H1 (cell line): ENCODE measurements around the gene PDHX. TPM values are rescaled to one million over a fixed set of nuclear protein-coding genes. Genes with fewer than 3 reads are reported as not detected.

Experiments
- CTCF ChIA-PET: fragments of 300-600 bp; sonication (Branson Sonifier 250); formaldehyde crosslinking; loops from one replicate; lab custom pipeline; 2021; ENCODE audit not compliant: partially characterized antibody; lab: Charles Lee
- POLR2A ChIA-PET: fragments of 300-600 bp; sonication (Branson Sonifier 250); formaldehyde crosslinking; loops from one replicate; lab custom pipeline; 2021; ENCODE audit warnings: inconsistent platforms; ENCODE audit not compliant: partially characterized antibody; lab: Charles Lee
- DNase-seq, 2 experiments: peaks; one replicate each; pipeline versions ENCODE4 v3.0.0 to v3.0.0-alpha.2; 2010 to 2022; ENCODE audit warnings: low spot score in 2 of 2, low read depth in 1 of 2, mixed read lengths in 1 of 2
- FAIRE-seq: peaks from 2 replicates; lab custom pipeline; 2011; peaks lifted over from hg19 to GRCh38; lab: Jason Lieb, UNC
- H2AFZ ChIP-seq: 2 replicates; pipeline ENCODE4 v1.8.1; 2012; ENCODE audit warnings: low read length, inconsistent platforms
- H2AK5ac ChIP-seq: 2 replicates; pipeline ENCODE4 v1.6.1; 2013; ENCODE audit warnings: low read depth, low read length
- H2BK120ac ChIP-seq: replicated peaks from 2 replicates; pipeline ENCODE3; 2013; ENCODE audit warnings: low read depth, low read length, inconsistent platforms
- H2BK12ac ChIP-seq: 2 replicates; pipeline ENCODE4 v1.6.1; 2013; ENCODE audit warnings: low read depth, low read length
- H2BK15ac ChIP-seq: 2 replicates; pipeline ENCODE4 v1.6.1; 2013; ENCODE audit warnings: low read length
- H2BK20ac ChIP-seq: 2 replicates; pipeline ENCODE4 v1.6.1; 2013; ENCODE audit warnings: low read length
- H2BK5ac ChIP-seq: 2 replicates; pipeline ENCODE4 v1.6.1; 2013; ENCODE audit warnings: low read depth, low read length
- H3K14ac ChIP-seq: 2 replicates; pipeline ENCODE4 v1.6.1; 2013; ENCODE audit warnings: inconsistent platforms; ENCODE audit not compliant: insufficient read length
- H3K18ac ChIP-seq: 2 replicates; pipeline ENCODE4 v1.6.1; 2013; ENCODE audit warnings: low read length; ENCODE audit errors: extremely low read depth
- H3K23ac ChIP-seq: 2 replicates; pipeline ENCODE4 v1.6.1; 2013; ENCODE audit warnings: inconsistent platforms; ENCODE audit not compliant: insufficient read length
- H3K23me2 ChIP-seq: 2 replicates; pipeline ENCODE4 v1.6.1; 2013; ENCODE audit warnings: low read depth, low read length
- H3K27ac ChIP-seq: 2 replicates; pipeline ENCODE4 v1.6.1; 2011; ENCODE audit warnings: low read depth, low read length, inconsistent platforms
- H3K27me3 ChIP-seq, 4 experiments: replicated peaks in 1 of 4; 1 replicate in 1 of 4; 2 replicates in 3 of 4; pipeline versions ENCODE4 v1.6.1 to v1.8.1; 2011 to 2013; ENCODE audit warnings: low read length in 3 of 4, mild to moderate bottlenecking in 3 of 4, inconsistent platforms in 2 of 4, mixed read lengths in 2 of 4, moderate library complexity in 1 of 4; ENCODE audit not compliant: control insufficient read depth in 3 of 4, insufficient read depth in 3 of 4; ENCODE audit errors: extremely low read depth in 1 of 4
- H3K36me3 ChIP-seq, 4 experiments: 2 replicates each; pipeline versions ENCODE4 v1.6.1 to v1.8.1; 2011 to 2013; ENCODE audit warnings: mild to moderate bottlenecking in 4 of 4, low read length in 3 of 4, moderate library complexity in 2 of 4, control low read depth in 1 of 4, inconsistent platforms in 1 of 4; ENCODE audit not compliant: insufficient read depth in 4 of 4, control insufficient read depth in 2 of 4
- H3K4ac ChIP-seq: replicated peaks from 2 replicates; pipeline ENCODE3; 2013; ENCODE audit warnings: low read length, low read depth, mixed read lengths, inconsistent platforms; ENCODE audit not compliant: insufficient read length
- H3K4me1 ChIP-seq, 4 experiments: replicated peaks in 1 of 4; 1 replicate in 1 of 4; 2 replicates in 3 of 4; pipeline versions ENCODE4 v1.6.1 to v1.8.1; 2011 to 2013; ENCODE audit warnings: low read length in 3 of 4, inconsistent platforms in 2 of 4, mixed read lengths in 1 of 4; ENCODE audit not compliant: insufficient read depth in 4 of 4, control insufficient read depth in 3 of 4
- H3K4me2 ChIP-seq, 2 experiments: 2 replicates each; pipeline versions ENCODE4 v1.6.1 to v1.8.1; 2011 to 2013; ENCODE audit warnings: low read depth in 2 of 2, low read length in 2 of 2, control low read depth in 1 of 2, inconsistent platforms in 1 of 2, mild to moderate bottlenecking in 1 of 2; ENCODE audit not compliant: insufficient read depth in 1 of 2
- H3K4me3 ChIP-seq, 4 experiments: fragments of 200-600, 300-600 bp in 1 of 4; sonication (generic), shearing (Covaris generic), sonication (Bioruptor Twin) in 1 of 4; 2 replicates each; pipeline versions ENCODE4 v1.5.1 to v1.8.1; 2011 to 2016; ENCODE audit warnings: low read length in 4 of 4, low read depth in 3 of 4, control low read depth in 2 of 4, inconsistent platforms in 2 of 4, mild to moderate bottlenecking in 2 of 4, mixed read lengths in 1 of 4, moderate library complexity in 1 of 4; ENCODE audit not compliant: insufficient read depth in 2 of 4; ENCODE audit errors: extremely low read depth in 1 of 4
- H3K56ac ChIP-seq: replicated peaks from 2 replicates; pipeline ENCODE3; 2013; ENCODE audit warnings: low read depth, mild to moderate bottlenecking, mixed read lengths, low read length, inconsistent platforms; ENCODE audit not compliant: insufficient read length
- H3K79me1 ChIP-seq: 2 replicates; pipeline ENCODE4 v1.6.1; 2013; ENCODE audit warnings: low read depth, low read length, control low read depth
- H3K79me2 ChIP-seq, 2 experiments: 2 replicates each; pipeline versions ENCODE4 v1.6.1 to v1.8.1; 2012 to 2013; ENCODE audit warnings: low read length in 2 of 2, mild to moderate bottlenecking in 2 of 2, inconsistent platforms in 1 of 2; ENCODE audit not compliant: insufficient read depth in 2 of 2, control insufficient read depth in 1 of 2
- H3K9ac ChIP-seq, 4 experiments: replicated peaks in 1 of 4; 1 replicate in 1 of 4; 2 replicates in 3 of 4; pipeline versions ENCODE4 v1.6.1 to v1.8.1; 2011 to 2013; ENCODE audit warnings: low read depth in 3 of 4, low read length in 3 of 4, control low read depth in 2 of 4, mild to moderate bottlenecking in 2 of 4, moderate library complexity in 2 of 4, inconsistent platforms in 1 of 4; ENCODE audit errors: extremely low read depth in 1 of 4
- H3K9me3 ChIP-seq, 2 experiments: 2 replicates each; pipeline versions ENCODE4 v1.6.1 to v1.8.1; 2012 to 2013; ENCODE audit warnings: mild to moderate bottlenecking in 2 of 2, moderate library complexity in 2 of 2, control low read depth in 1 of 2, inconsistent platforms in 1 of 2, low read depth in 1 of 2, low read length in 1 of 2, mixed read lengths in 1 of 2; ENCODE audit not compliant: insufficient read depth in 2 of 2
- H4K20me1 ChIP-seq, 2 experiments: replicated peaks in 1 of 2; 2 replicates each; pipeline versions ENCODE3 to v1.8.1; 2011 to 2013; ENCODE audit warnings: inconsistent platforms in 2 of 2, low read length in 2 of 2, mild to moderate bottlenecking in 1 of 2; ENCODE audit not compliant: insufficient read depth in 2 of 2, control insufficient read depth in 1 of 2
- H4K5ac ChIP-seq: 2 replicates; pipeline ENCODE4 v1.6.1; 2013; ENCODE audit warnings: low read length, low read depth, mixed read lengths, inconsistent platforms; ENCODE audit not compliant: insufficient read length
- H4K8ac ChIP-seq: 2 replicates; pipeline ENCODE4 v1.8.0; 2013; ENCODE audit warnings: mild to moderate bottlenecking, moderate library complexity, low read length, inconsistent platforms; ENCODE audit not compliant: insufficient read depth; ENCODE audit errors: extremely low read depth
- H4K91ac ChIP-seq: replicated peaks from 2 replicates; pipeline ENCODE3; 2013; ENCODE audit warnings: low read length, mixed read lengths, inconsistent platforms; ENCODE audit not compliant: insufficient read length
- WGBS, 2 experiments: shearing (Covaris generic) in 1 of 2; methylation state at CpG; one replicate each; pipeline versions ENCODE4 v1.1.6 to v1.1.7; 2013 to 2015; ENCODE audit warnings: low lambda C conversion rate in 2 of 2, mixed read lengths in 2 of 2, inconsistent platforms in 1 of 2, low coverage in 1 of 2, missing lambda C conversion rate in 1 of 2; ENCODE audit not compliant: insufficient replicate concordance in 2 of 2, insufficient coverage in 1 of 2, insufficient read length in 1 of 2; ENCODE audit errors: extremely low coverage in 1 of 2, missing lambda C conversion rate in 1 of 2; 5-methylcytosine and 5-hydroxymethylcytosine counted together
- polyA plus RNA-seq, 7 experiments: library from polyadenylated mRNA; depleted of rRNA in 3 of 7; stranded (reverse) in 5 of 7; unstranded in 2 of 7; fragments of >200 nt in 5 of 7; fragments of 200-250 nt in 2 of 7; gene quantifications; 1 replicate in 5 of 7; 2 replicates in 1 of 7; 4 replicates in 1 of 7; pipeline versions ENCODE4 v1.2.1 to v1.2.3, GENCODE V29; 2011 to 2013; ENCODE audit warnings: missing spikeins in 2 of 7, mixed read lengths in 2 of 7
- total RNA-seq: library from RNA; stranded (reverse); fragmentation: NEBNext Ultra II Directional; extraction: Animal tissue kit (Norgen Biotek cat#: 25700); gene quantifications from 2 replicates; pipeline ENCODE4 v1.2.1, GENCODE V29; 2021

PDHX gene
- total and polyA plus RNA-seq, 2 of the 8 experiments (the other 6 are each of a cell fraction or from before 2014, with no cell fraction given): 12.4 to 51.9 TPM

GRCh38 chr11:34877375-34877975 lies 38.9 kb upstream of the PDHX start:
- ChIA-PET POLR2A (no interaction called here), CTCF (interaction anchor here (0.6 to 1.5 kb wide), 4 partner anchors 8 to 560 kb away, joined by 3 to 7 read pairs (median 3); no protein-coding TSS in a partner anchor)
- WGBS, 2 experiments: 92% methylated on average over 3 of the region's 3 CpGs; no CpG with 5 or more reads in 1 of the 2 experiments
- Histone ChIP-seq H3K9ac (no peak overlapping the region), H3K27ac (no peak overlapping the region), H3K4ac (no peak overlapping the region), H3K36me3 (peaks cover 0 to 13% (median 1%) of the 10 kb centered on the region in 4 experiments; a peak in 3 of 8 replicates), H3K23me2 (no peaks in the 10 kb centered on the region), H3K79me1 (no peaks in the 10 kb centered on the region), H2BK12ac (no peak overlapping the region), H3K23ac (no peak overlapping the region), H3K14ac (no peak overlapping the region), H4K5ac (no peak overlapping the region), H2BK15ac (no peak overlapping the region), H3K4me1 (no peaks in the 10 kb centered on the region), H2BK20ac (no peak overlapping the region), H3K79me2 (no peaks in the 10 kb centered on the region), H3K4me3 (no peak overlapping the region), H3K4me2 (no peak overlapping the region), H3K56ac (no peak overlapping the region), H4K8ac (no peak overlapping the region), H3K18ac (no peak overlapping the region), H4K20me1 (no peaks in the 10 kb centered on the region), H2AFZ (no peak overlapping the region), H3K27me3 (no peaks in the 10 kb centered on the region), H3K9me3 (no peaks in the 10 kb centered on the region; a peak in 1 of 4 replicates), H2AK5ac (no peak overlapping the region), H2BK5ac (no peak overlapping the region), H2BK120ac (no peak overlapping the region), H4K91ac (no peak overlapping the region)
- DNase-seq (no peak), FAIRE-seq (no peak)
